ENCODE results near the gene XPO6. TPM values are rescaled to one million over a fixed set of nuclear protein-coding genes. Genes with fewer than 3 reads are reported as not detected.

Gene XPO6
- total RNA-seq: 166 and 188 TPM in 2 replicates

GRCh38 chr16:28211758-28212531 is at the start of gene XPO6:
XPO6 (minus strand) TSS chr16:28211965; CDS start chr16:28211368, 597 bp downstream.

DNA sequence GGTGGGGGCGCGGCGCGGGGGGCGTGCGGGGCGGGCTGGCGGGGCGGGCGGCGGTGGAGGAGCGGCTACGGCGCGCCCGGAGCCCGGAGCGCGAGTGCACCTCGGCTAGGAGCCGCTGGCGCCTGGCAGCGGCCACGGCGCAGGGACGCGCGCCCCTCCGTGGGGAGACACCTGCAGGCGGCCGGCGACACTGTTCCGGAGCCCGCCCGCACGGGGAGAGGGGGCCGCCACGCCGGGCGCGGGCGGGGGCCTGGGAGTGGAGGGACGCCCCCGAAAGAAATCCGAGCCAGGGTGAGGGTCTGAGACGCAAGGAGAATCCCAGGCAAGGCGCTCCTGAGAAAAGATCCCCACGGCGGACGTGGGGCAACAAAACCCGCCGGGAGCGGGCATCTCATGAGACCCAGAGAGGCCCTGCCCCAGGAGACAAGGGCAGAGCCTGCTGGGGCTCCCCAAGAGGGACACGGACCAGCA is 148.1 kb downstream of the XPO6 start, which contains the start of gene GSG1L:
TSS of gene GSG1L (minus strand) at position 124 of the 471 bp plus-strand sequence. CDS start 290 bp downstream, outside the sequence.

Small RNA genes within 50 kb of the gene (small RNA-seq; reads per million reads assigned to genes)
- gene RF00402: not detected
- not detected for gene RNY1P10

Other genes starting within 250 kb of the XPO6 start
- not detected in 2 replicates for gene GSG1L, start 148.3 kb downstream of the XPO6 start, total RNA-seq
- gene SBK1, start 80.6 kb upstream of the XPO6 start, total RNA-seq: 0.07 and 0.27 TPM in 2 replicates
- 3.3 TPM in 1 of 2 replicates, not detected in the other for gene NPIPB6, start 151.5 kb upstream of the XPO6 start, total RNA-seq
- 131 and 132 TPM in 2 replicates for gene EIF3CL, start 191.9 kb upstream of the XPO6 start, total RNA-seq